ENCODE data around the gene SPIRE2. TPM values are rescaled to one million over a fixed set of nuclear protein-coding genes. Genes with fewer than 3 reads are reported as not detected.

The SPIRE2 gene
- total RNA-seq (2.0 and 2.7 TPM in 2 replicates), polyA plus RNA-seq (0.71 and 0.98 TPM in 2 replicates), polyA minus RNA-seq (0.57 and 0.77 TPM in 2 replicates)
- 0.84 TPM for total RNA-seq (2013)

- H3K9me3 Mint-ChIP-seq (ENCODE audit: insufficient read depth) = no peaks in the 10 kb centered on the region
- Histone ChIP-seq H3K27me3 (replicated peaks in 1 of 4; ENCODE audit: control extremely low read depth in 1 of 4, control insufficient read depth in 3 of 4, insufficient read depth in 4 of 4, low read length in 3 of 4) (peaks cover 0 to 47% (median 12%) of the 10 kb centered on the region in 4 experiments), H2AFZ (ENCODE audit: insufficient read depth, low read depth, low read length, poor library complexity, severe bottlenecking) (no peak within 1 kb of the TSS), H3K4me2 (replicated peaks; ENCODE audit: low read depth, low read length, poor library complexity, severe bottlenecking) (peak within 1 kb of the TSS; percentile 70), H4K20me1 (ENCODE audit: control insufficient read depth, insufficient read depth, low read length, poor library complexity, severe bottlenecking) (no peaks in the 10 kb centered on the region), H3K27ac (ENCODE audit: low read length in 2 of 2) (no peak within 1 kb of the TSS), H3K4me1 (ENCODE audit: control insufficient read depth in 2 of 2, insufficient read depth in 2 of 2, low read length in 2 of 2) (peaks cover 8 to 9% of the 10 kb centered on the region in 2 donors), H3K9me3 (ENCODE audit: control extremely low read depth in 1 of 3, control insufficient read depth in 2 of 3, insufficient read depth in 1 of 3, low read length in 2 of 3) (peaks cover 0 to 12% (median 0%) of the 10 kb centered on the region in 3 donors), H3K9ac (ENCODE audit: low read length) (no peak within 1 kb of the TSS), H3K36me3 (replicated peaks in 1 of 2; ENCODE audit: control extremely low read depth in 1 of 2, control insufficient read depth in 1 of 2, extremely low read depth in 1 of 2, insufficient read depth in 2 of 2, low read length in 1 of 2) (no peaks in the 10 kb centered on the region), H3K4me3 (ENCODE audit: control extremely low read depth in 1 of 5, extremely low read depth in 1 of 5, insufficient read depth in 1 of 5, low read depth in 2 of 5, low read length in 4 of 5) (peak within 1 kb of the TSS in 1 of 5 experiments; percentile 25), H3K79me2 (ENCODE audit: control insufficient read depth, insufficient read depth, low read length) (no peaks in the 10 kb centered on the region)
- peak within 1 kb of the TSS; percentile 70 for H3K4me3 Mint-ChIP-seq
- ChIA-PET CTCF (no interaction called here), POLR2A (interaction anchor here (0.6 to 1.4 kb wide), 2 partner anchors 9 to 125 kb away, joined by 4 to 5 read pairs; no protein-coding TSS in a partner anchor)
- DNase-seq = peak; percentile 84
- intact Hi-C loops (cut with micrococcal nuclease) = loop anchor here (1.0 kb wide), 1 partner anchor 12 kb away; the partner anchor contains the start of gene FANCA
- no peak within 1 kb of the TSS for H3K27ac Mint-ChIP-seq
- TF ChIP-seq EZH2 (IDR thresholded peaks at IDR 0.05; ENCODE audit: borderline replicate concordance, insufficient read depth, low read depth, low read length, poor library complexity, severe bottlenecking) (no peak), CTCF (IDR thresholded peaks at IDR 0.05) (no peak)
- peaks cover 6% of the 10 kb centered on the region for H3K4me1 Mint-ChIP-seq
- peak; percentile 98 for ATAC-seq (ENCODE audit: low read depth)
- peaks cover 27% of the 10 kb centered on the region for H3K27me3 Mint-ChIP-seq
- 1% methylated on average over 64 of the region's 98 CpGs for WGBS (ENCODE audit: insufficient coverage)
These were observed at the start of gene SPIRE2 for GRCh38 chr16:89828199-89828869. SPIRE2 (plus strand) TSS chr16:89828475; CDS start chr16:89828551, 76 bp downstream.

- Histone ChIP-seq H3K27me3 (replicated peaks in 1 of 4; ENCODE audit: control extremely low read depth in 1 of 4, control insufficient read depth in 3 of 4, insufficient read depth in 4 of 4, low read length in 3 of 4) (no peaks in the 10 kb centered on the region), H4K20me1 (ENCODE audit: control insufficient read depth, insufficient read depth, low read length, poor library complexity, severe bottlenecking) (no peaks in the 10 kb centered on the region), H3K27ac (ENCODE audit: low read length in 2 of 2) (no peak overlapping the region), H3K36me3 (replicated peaks in 1 of 2; ENCODE audit: control extremely low read depth in 1 of 2, control insufficient read depth in 1 of 2, extremely low read depth in 1 of 2, insufficient read depth in 2 of 2, low read length in 1 of 2) (no peaks in the 10 kb centered on the region), H3K9me3 (ENCODE audit: control extremely low read depth in 1 of 3, control insufficient read depth in 2 of 3, insufficient read depth in 1 of 3, low read length in 2 of 3) (no peaks in the 10 kb centered on the region), H3K79me2 (ENCODE audit: control insufficient read depth, insufficient read depth, low read length) (no peaks in the 10 kb centered on the region), H3K4me3 (ENCODE audit: control extremely low read depth in 1 of 5, extremely low read depth in 1 of 5, insufficient read depth in 1 of 5, low read depth in 2 of 5, low read length in 4 of 5) (no peak overlapping the region), H2AFZ (ENCODE audit: insufficient read depth, low read depth, low read length, poor library complexity, severe bottlenecking) (no peak overlapping the region), H3K4me1 (ENCODE audit: control insufficient read depth in 2 of 2, insufficient read depth in 2 of 2, low read length in 2 of 2) (no peaks in the 10 kb centered on the region), H3K4me2 (replicated peaks; ENCODE audit: low read depth, low read length, poor library complexity, severe bottlenecking) (no peak overlapping the region), H3K9ac (ENCODE audit: low read length) (no peak overlapping the region)
- Mint-ChIP-seq H3K4me1 (no peaks in the 10 kb centered on the region), H3K27me3 (no peaks in the 10 kb centered on the region), H3K27ac (no peak overlapping the region), H3K9me3 (ENCODE audit: insufficient read depth) (no peaks in the 10 kb centered on the region), H3K4me3 (no peak overlapping the region)
- DNase-seq (no peak), ATAC-seq (ENCODE audit: low read depth) (no peak)
- intact Hi-C loops (cut with micrococcal nuclease) = no loop called here
- ChIA-PET POLR2A (no interaction called here), CTCF (no interaction called here)
- no peak for TF ChIP-seq EZH2 (IDR thresholded peaks at IDR 0.05; ENCODE audit: borderline replicate concordance, insufficient read depth, low read depth, low read length, poor library complexity, severe bottlenecking)
- TF ChIP-seq CTCF (IDR thresholded peaks at IDR 0.05) = no peak
- 97% methylated on average over 13 of the region's 13 CpGs for WGBS (ENCODE audit: insufficient coverage)
These were observed 48.9 kb upstream of the SPIRE2 start for GRCh38 chr16:89779231-89779908.
